Right lobe of liver (tissue), 6 donors: ENCODE results near the gene MYCT1. TPM values are rescaled to one million over a fixed set of nuclear protein-coding genes. Genes with fewer than 3 reads are reported as not detected.

Experiments
- ATAC-seq, 4 donors: fragments of 200-7000 bp; cut with Tn5 transposase; one replicate each; pipeline ENCODE4 v1.9.1; 2020; ENCODE audit warnings: mild to moderate bottlenecking in 4 of 4, moderate library complexity in 4 of 4
- DNase-seq, 3 donors: peaks; one replicate each; pipeline ENCODE4 v3.0.0-alpha.2; 2020
- H3K27ac ChIP-seq, 3 donors: fragments of 200-600 bp; one replicate each; pipeline ENCODE4 v1.8.0; 2022
- H3K27me3 ChIP-seq, 2 donors: fragments of 200-600 bp; one replicate each; pipeline ENCODE4 v1.8.0; 2022
- H3K36me3 ChIP-seq, 4 donors: fragments of 200-600 bp; sonication (generic) in 1 of 4; one replicate each; pipeline versions ENCODE4 v1.5.1 to v1.8.0; 2017 to 2022; ENCODE audit warnings: control low read depth in 1 of 4
- H3K4me1 ChIP-seq, 4 donors: fragments of 200-600 bp; sonication (generic) in 1 of 4; one replicate each; pipeline versions ENCODE4 v1.5.1 to v1.8.0; 2017 to 2022; ENCODE audit warnings: control low read depth in 1 of 4
- H3K4me3 ChIP-seq, 3 donors: fragments of 200-600 bp; one replicate each; pipeline ENCODE4 v1.8.0; 2022
- H3K9me3 ChIP-seq, 4 donors: fragments of 200-600 bp; sonication (generic) in 1 of 4; one replicate each; pipeline versions ENCODE4 v1.5.1 to v1.8.0; 2017 to 2022; ENCODE audit warnings: control low read depth in 1 of 4
- POLR2A ChIP-seq: fragments of 450-650 bp; IDR thresholded peaks from one replicate; pipeline ENCODE4 v1.6.1; 2017; ENCODE audit warnings: antibody characterized with exemption, mild to moderate bottlenecking
- WGBS: methylation state at CpG from one replicate; pipeline ENCODE4 v1.1.6; 2018; ENCODE audit warnings: low coverage, low lambda C conversion rate; ENCODE audit not compliant: insufficient coverage; ENCODE audit errors: missing lambda C conversion rate; 5-methylcytosine and 5-hydroxymethylcytosine counted together
- intact Hi-C, 2 donors: fragments of 100-400 bp; cut with DNase I; formaldehyde crosslinking; loops; one replicate each; pipeline versions ENCODE4 v1.11.2 to v1.14.1; 2022
- total RNA-seq, 6 experiments: library from RNA; depleted of rRNA in 2 of 6; stranded (reverse); fragments of >200 nt in 2 of 6; fragmentation: NEBNext Ultra II Directional in 3 of 6; extraction: Animal tissue kit (Norgen Biotek cat#: 25700) in 3 of 6; gene quantifications; one replicate each; pipeline versions ENCODE4 v1.1.0 to v1.2.4, GENCODE V29; 2016 to 2023
- TF ChIP-seq, protein P1 (sequence below), 4 donors: fragments of 200-600 bp in 3 of 4; fragments of 450-650 bp in 1 of 4; IDR thresholded peaks; one replicate each; pipeline versions ENCODE4 v1.5.1 to v1.8.0; 2016 to 2022; ENCODE audit warnings: antibody characterized with exemption in 4 of 4, mild to moderate bottlenecking in 2 of 4
- donor health status: DM: no; HTN: yes; CAD: no.
- donor health status: DM: no; HTN: no; CAD: no.
- donor health status: DM: no; HTN: no; CAD: no.
- donor health status: DM: no; HTN: yes; CAD: no.
- donor health status: DM: no; HTN: yes; CAD: no.

The MYCT1 gene
- total RNA-seq, 6 experiments from 2014 or later = 2.3 to 6.6 (median 4.7) TPM

DNA sequence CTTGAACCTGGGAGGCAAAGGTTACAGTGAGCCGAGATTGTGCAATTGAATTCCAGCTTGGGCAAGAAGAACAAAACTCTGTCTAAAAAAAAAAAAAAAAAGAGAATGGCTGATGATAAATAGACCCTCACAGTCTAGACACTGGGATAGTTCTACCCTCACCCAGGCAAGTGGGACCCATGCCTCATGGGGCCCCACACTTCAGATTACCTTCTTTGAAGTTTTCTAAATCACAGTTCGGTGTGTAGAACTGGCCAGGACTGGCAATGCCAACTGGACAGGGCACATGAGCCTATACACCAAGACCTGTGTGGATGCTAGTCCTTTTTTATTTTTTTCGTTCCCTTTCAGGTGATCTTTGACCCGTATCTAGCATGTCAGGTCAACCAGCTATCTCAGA lies 28.6 kb downstream of the MYCT1 start:
- no peak overlapping the region for H3K4me3 ChIP-seq
- H3K36me3 ChIP-seq = no peaks in the 10 kb centered on the region
- no peaks in the 10 kb centered on the region for H3K9me3 ChIP-seq
- intact Hi-C loops = no loop called here
- DNase-seq (no peak), ATAC-seq (no peak)
- no peaks in the 10 kb centered on the region for H3K27me3 ChIP-seq
- no peak overlapping the region for H3K27ac ChIP-seq
- H3K4me1 ChIP-seq = no peaks in the 10 kb centered on the region
- 40% methylated on average over 4 of the region's 4 CpGs for WGBS
- no peak for TF ChIP-seq POLR2A
- TF ChIP-seq, protein P1, sequence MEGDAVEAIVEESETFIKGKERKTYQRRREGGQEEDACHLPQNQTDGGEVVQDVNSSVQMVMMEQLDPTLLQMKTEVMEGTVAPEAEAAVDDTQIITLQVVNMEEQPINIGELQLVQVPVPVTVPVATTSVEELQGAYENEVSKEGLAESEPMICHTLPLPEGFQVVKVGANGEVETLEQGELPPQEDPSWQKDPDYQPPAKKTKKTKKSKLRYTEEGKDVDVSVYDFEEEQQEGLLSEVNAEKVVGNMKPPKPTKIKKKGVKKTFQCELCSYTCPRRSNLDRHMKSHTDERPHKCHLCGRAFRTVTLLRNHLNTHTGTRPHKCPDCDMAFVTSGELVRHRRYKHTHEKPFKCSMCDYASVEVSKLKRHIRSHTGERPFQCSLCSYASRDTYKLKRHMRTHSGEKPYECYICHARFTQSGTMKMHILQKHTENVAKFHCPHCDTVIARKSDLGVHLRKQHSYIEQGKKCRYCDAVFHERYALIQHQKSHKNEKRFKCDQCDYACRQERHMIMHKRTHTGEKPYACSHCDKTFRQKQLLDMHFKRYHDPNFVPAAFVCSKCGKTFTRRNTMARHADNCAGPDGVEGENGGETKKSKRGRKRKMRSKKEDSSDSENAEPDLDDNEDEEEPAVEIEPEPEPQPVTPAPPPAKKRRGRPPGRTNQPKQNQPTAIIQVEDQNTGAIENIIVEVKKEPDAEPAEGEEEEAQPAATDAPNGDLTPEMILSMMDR (IDR thresholded peaks at IDR 0.05) = no peak

DNA sequence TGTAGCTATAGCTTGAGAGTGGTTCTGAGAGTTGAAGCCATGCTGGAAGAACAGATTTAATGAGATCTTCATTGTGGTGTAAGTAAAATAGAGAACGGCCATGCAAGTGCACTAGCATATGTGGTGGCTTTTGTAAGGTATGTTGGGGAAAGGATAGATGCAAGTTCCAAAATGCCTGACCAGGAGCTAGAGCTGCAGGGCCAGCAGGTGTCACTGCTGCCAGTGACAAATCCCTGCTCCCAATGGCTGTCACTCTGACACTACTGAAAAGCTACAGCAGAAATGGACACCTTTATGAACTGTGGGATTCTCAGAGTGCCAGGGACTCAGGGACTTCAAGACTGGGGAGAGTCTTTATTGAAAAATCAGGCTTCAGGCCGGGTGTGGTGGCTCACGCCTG lies 29.8 kb downstream of the MYCT1 start:
- TF ChIP-seq, protein P1 (IDR thresholded peaks at IDR 0.05) = no peak
- no peak for TF ChIP-seq POLR2A
- Histone ChIP-seq H3K36me3 (no peaks in the 10 kb centered on the region), H3K27ac (no peak overlapping the region), H3K27me3 (no peaks in the 10 kb centered on the region), H3K9me3 (no peaks in the 10 kb centered on the region), H3K4me3 (no peak overlapping the region), H3K4me1 (no peaks in the 10 kb centered on the region)
- intact Hi-C loops = no loop called here
- DNase-seq = no peak
- 60% methylated on average over 3 of the region's 3 CpGs for WGBS
- no peak for ATAC-seq

DNA sequence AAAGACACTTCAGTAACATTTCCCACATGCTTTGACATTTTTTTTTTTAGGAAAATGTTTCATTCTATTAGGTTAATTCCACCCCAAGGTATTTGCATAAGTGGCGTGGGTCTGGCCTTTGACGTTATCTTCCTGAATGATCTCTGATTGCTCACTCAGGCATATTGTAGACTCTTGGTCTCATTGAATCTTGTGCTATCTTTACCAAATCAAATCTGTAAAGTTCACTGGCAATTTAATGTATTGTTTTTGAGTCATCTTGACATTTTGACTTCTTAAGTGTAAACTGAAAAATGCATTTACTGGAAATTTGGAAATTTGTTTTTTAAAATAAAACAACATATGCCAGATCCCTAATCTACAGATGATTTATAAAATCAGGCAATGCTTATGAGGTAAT lies 36.9 kb downstream of the MYCT1 start:
- Histone ChIP-seq H3K27ac (no peak overlapping the region), H3K36me3 (no peaks in the 10 kb centered on the region), H3K27me3 (no peaks in the 10 kb centered on the region), H3K4me3 (no peak overlapping the region), H3K4me1 (no peaks in the 10 kb centered on the region), H3K9me3 (no peaks in the 10 kb centered on the region)
- WGBS = 52% methylated on average over 2 of the region's 2 CpGs
- TF ChIP-seq, protein P1 (IDR thresholded peaks at IDR 0.05) = no peak
- no peak for TF ChIP-seq POLR2A
- no peak for ATAC-seq
- intact Hi-C loops = no loop called here
- DNase-seq = no peak

DNA sequence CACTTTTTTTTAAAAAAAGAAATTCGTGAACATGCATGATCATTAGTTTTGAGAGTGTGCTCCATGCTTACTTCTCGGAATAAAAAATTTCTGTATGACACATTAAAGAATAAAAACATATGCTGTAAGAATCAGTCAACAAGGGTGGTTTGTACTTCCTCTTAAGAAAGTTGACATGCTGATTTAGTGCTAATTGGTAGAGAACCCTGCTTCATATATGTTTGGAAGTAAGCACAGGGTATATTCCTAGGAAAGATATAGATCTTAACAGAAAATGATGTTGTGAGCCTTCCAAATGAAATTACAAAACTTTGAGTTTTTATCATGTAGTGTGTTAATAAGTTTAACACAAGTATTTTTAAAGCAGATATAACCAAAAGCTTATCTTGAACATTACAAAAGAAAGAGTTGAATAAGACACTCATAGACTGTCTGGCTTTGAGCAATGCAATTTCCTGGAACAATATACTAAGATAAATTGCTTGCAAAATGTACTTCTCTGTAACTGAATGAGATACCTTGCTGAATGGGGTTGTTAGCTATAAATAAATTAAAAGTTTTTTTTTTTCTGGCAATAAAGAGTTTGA lies 39.1 kb downstream of the MYCT1 start:
- DNase-seq (no peak), ATAC-seq (no peak)
- Histone ChIP-seq H3K4me1 (no peaks in the 10 kb centered on the region), H3K36me3 (no peaks in the 10 kb centered on the region), H3K9me3 (no peaks in the 10 kb centered on the region), H3K4me3 (no peak overlapping the region), H3K27me3 (no peaks in the 10 kb centered on the region), H3K27ac (no peak overlapping the region)
- 21% methylated on average over 2 of the region's 2 CpGs for WGBS
- intact Hi-C loops = no loop called here
- TF ChIP-seq POLR2A = no peak
- TF ChIP-seq, protein P1 (IDR thresholded peaks at IDR 0.05) = no peak
